GM18498 (cell line): Measurements from ENCODE around the gene MBNL2.

Source experiments
- ATAC-seq: cut with Tn5 transposase; IDR thresholded peaks from one replicate; pipeline ENCODE4 v1.9.1; 2021; ENCODE audit warnings: mild to moderate bottlenecking, moderate library complexity; ENCODE audit not compliant: unreplicated experiment

Gene MBNL2

GRCh38 chr13:97231829-97232196 lies 9.7 kb downstream of the MBNL2 start:
- no peak for ATAC-seq

- ATAC-seq, result no peak
These were observed 11.4 kb downstream of the MBNL2 start for GRCh38 chr13:97233499-97233898.

- ATAC-seq, result no peak
These were observed 12.1 kb downstream of the MBNL2 start for GRCh38 chr13:97234236-97234635.

GRCh38 chr13:97234742-97235141 lies 12.6 kb downstream of the MBNL2 start:
- ATAC-seq, result no peak

GRCh38 chr13:97235549-97236231 lies 13.6 kb downstream of the MBNL2 start:
- ATAC-seq, result no peak

- no peak for ATAC-seq
These were observed 15.3 kb downstream of the MBNL2 start for GRCh38 chr13:97237388-97237787.

- ATAC-seq, result no peak
These were observed 16.3 kb downstream of the MBNL2 start for GRCh38 chr13:97238432-97238831.

- no peak for ATAC-seq
These were observed 16.8 kb downstream of the MBNL2 start for GRCh38 chr13:97238883-97239282.

GRCh38 chr13:97239306-97239705 lies 17.2 kb downstream of the MBNL2 start:
- no peak for ATAC-seq

- ATAC-seq, result no peak
These were observed 18.0 kb downstream of the MBNL2 start for GRCh38 chr13:97239943-97240787.

- ATAC-seq, result no peak
These were observed 18.9 kb downstream of the MBNL2 start for GRCh38 chr13:97240788-97241734.

- ATAC-seq, result no peak
These were observed 19.6 kb downstream of the MBNL2 start for GRCh38 chr13:97241761-97242160.

GRCh38 chr13:97242755-97243497 lies 20.8 kb downstream of the MBNL2 start:
- ATAC-seq, result no peak

GRCh38 chr13:97243915-97244781 lies 22.0 kb downstream of the MBNL2 start:
- no peak for ATAC-seq

- ATAC-seq, result no peak
These were observed 22.9 kb downstream of the MBNL2 start for GRCh38 chr13:97245011-97245410.

GRCh38 chr13:97246596-97247158 lies 24.5 kb downstream of the MBNL2 start:
- ATAC-seq, result no peak

- no peak for ATAC-seq
These were observed 26.1 kb downstream of the MBNL2 start for GRCh38 chr13:97248243-97248642.

GRCh38 chr13:97249093-97249795 lies 27.1 kb downstream of the MBNL2 start:
- ATAC-seq, result no peak
